SK-N-MC (cell line): ENCODE data around the gene GALR2.

Experiments
- EZH2 ChIP-seq: fragments of 200-600 bp; sonication (generic); IDR thresholded peaks from one replicate; pipeline ENCODE4 v1.6.1; 2017; ENCODE audit warnings: antibody characterized with exemption
- POLR2AphosphoS5 ChIP-seq: IDR thresholded peaks from 2 replicates; pipeline ENCODE4 v1.6.1; 2012; ENCODE audit warnings: mild to moderate bottlenecking, low read depth, low read length, borderline replicate concordance

DNA sequence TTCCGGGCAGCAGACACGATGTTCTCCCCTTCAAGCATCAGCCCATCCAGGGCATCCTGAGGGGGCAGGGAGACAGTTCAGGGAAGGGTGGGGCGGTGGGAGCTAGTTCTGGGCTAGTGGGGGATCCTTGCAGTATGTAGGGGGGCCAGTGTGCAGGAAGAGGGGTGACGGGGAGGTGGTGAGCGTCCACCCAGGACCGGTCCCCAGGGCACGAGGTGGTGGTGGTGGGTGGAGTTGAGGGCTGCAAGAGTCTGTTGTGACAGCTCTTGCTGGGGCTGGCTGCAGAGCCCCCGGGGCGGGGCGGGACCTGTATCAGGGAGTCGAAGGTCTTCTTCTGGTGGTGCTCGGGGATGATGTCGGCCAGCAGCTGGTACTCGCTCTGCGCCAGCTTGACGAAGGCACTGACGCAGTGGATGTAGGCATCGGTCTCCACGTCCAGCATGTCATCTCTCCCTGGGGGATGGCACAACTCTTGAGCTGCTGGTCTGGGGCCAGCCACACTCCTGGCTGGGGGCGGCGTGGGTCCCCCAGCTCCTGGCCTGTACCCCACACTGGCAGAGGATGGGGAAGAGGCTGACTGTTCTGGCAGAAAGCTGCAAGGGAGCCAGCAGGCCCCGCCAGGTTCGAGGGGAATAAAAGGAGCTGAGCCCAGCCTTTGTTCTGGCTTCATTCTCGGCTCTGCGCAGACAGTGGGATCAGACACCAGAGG, 14.4 kb downstream of the GALR2 start:
- TF ChIP-seq EZH2 (no peak), POLR2AphosphoS5 (no peak)
